Measurements from ENCODE around the gene HS6ST3.

- TF ChIP-seq, protein P1, sequence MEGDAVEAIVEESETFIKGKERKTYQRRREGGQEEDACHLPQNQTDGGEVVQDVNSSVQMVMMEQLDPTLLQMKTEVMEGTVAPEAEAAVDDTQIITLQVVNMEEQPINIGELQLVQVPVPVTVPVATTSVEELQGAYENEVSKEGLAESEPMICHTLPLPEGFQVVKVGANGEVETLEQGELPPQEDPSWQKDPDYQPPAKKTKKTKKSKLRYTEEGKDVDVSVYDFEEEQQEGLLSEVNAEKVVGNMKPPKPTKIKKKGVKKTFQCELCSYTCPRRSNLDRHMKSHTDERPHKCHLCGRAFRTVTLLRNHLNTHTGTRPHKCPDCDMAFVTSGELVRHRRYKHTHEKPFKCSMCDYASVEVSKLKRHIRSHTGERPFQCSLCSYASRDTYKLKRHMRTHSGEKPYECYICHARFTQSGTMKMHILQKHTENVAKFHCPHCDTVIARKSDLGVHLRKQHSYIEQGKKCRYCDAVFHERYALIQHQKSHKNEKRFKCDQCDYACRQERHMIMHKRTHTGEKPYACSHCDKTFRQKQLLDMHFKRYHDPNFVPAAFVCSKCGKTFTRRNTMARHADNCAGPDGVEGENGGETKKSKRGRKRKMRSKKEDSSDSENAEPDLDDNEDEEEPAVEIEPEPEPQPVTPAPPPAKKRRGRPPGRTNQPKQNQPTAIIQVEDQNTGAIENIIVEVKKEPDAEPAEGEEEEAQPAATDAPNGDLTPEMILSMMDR (IDR thresholded peaks at IDR 0.05), result no peak
- TF ChIP-seq POLR2A (IDR thresholded peaks at IDR 0.05), result no peak
Observed at GRCh38 chr13:96460609-96461008, 370.7 kb downstream of the HS6ST3 start.
